Metanephros (tissue), 1 donor: ENCODE data around the gene EXOC3L4. TPM values are rescaled to one million over a fixed set of nuclear protein-coding genes. Genes with fewer than 3 reads are reported as not detected.

ENCODE experiments used
- total RNA-seq: library from RNA; depleted of rRNA; stranded (reverse); fragments of >200 nt; gene quantifications from one replicate; pipeline ENCODE4 v1.2.3, GENCODE V29; 2014

EXOC3L4 gene
- 6.6 TPM for total RNA-seq

DNA sequence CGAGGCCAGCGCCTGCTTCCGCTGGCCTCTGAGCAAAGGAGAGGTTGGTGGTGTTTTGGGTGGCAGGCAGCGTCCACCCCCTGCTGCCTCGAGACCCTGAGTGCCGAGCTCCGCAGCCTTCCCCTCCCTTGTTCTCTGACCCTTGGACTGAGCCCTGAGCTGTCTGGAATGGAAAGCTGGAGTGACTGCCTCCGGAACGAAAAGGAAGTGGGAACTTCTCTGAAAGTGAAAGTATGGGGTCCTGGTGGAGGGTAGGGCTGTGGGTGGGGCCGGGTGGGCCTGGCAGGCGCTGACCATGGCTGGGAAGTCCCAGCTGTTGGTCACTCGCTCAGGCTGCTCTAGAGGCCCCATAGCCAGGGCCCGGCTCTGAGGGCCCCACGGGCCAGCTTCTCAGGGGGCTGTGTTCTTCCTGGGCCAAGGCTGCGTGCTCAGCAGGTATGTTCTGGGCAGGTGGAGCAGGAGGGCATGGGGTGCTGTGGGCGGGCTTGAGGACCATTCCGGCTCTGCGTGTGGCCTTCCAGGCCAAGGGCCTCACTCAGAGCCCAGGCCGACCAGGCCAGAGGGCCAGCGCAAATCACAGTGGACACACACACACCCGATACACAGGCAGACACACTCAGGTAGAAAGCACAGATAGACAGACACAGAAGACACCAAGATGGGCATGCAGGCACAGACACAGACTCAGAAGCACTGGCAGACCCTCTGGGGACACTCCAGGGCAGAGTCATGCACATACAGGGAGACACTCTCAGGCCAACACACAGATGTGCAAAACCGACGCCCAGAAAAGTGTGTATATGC, at the start of gene EXOC3L4:
EXOC3L4 (plus strand) TSS at position 320 of the 804 bp plus-strand sequence. CDS start 5,495 bp downstream, outside the sequence.

DNA sequence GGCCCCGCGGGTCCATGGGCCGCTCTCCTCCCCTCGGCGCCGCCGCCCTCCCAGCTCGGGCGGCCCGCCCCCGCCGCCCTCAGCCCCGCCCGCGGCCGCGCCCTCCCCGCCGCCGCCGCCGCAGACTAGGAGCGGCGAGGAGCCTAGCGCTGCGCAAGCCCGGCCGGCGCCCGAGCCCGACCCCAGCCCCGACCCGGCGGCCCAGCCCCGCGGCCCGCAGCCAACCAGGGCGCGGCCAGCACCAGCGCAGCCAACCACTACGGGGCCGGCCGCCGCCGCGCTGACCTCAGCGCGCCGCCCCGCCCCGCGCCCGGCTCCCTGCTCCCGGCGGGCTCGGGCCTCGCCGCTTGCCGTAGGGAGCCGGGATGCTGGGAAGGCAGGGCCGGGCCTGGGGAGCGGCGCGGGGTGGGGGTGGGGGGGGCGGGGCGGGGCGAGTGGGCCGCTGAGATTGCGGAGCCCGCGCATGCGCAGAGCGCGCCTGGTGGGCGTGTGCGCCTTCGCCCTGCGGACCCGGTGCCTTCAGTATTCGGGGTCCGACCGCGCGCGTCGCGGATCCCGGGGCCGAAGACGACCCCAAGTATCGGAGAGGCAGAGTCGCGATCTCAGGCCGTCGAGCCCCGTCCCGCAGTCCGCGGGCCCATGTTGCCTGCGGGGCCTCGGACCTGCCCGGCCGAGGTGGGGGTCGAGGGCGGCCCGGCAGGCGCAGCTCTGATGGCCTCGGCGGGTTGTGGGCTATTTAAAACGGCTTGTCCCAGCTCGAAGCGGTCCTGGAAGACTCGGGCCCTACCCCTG, 37.0 kb upstream of the EXOC3L4 start, which contains the start of gene CDC42BPB:
CDC42BPB (minus strand) TSS at position 178 of the 792 bp plus-strand sequence. CDS start 376 bp downstream, outside the sequence.

DNA sequence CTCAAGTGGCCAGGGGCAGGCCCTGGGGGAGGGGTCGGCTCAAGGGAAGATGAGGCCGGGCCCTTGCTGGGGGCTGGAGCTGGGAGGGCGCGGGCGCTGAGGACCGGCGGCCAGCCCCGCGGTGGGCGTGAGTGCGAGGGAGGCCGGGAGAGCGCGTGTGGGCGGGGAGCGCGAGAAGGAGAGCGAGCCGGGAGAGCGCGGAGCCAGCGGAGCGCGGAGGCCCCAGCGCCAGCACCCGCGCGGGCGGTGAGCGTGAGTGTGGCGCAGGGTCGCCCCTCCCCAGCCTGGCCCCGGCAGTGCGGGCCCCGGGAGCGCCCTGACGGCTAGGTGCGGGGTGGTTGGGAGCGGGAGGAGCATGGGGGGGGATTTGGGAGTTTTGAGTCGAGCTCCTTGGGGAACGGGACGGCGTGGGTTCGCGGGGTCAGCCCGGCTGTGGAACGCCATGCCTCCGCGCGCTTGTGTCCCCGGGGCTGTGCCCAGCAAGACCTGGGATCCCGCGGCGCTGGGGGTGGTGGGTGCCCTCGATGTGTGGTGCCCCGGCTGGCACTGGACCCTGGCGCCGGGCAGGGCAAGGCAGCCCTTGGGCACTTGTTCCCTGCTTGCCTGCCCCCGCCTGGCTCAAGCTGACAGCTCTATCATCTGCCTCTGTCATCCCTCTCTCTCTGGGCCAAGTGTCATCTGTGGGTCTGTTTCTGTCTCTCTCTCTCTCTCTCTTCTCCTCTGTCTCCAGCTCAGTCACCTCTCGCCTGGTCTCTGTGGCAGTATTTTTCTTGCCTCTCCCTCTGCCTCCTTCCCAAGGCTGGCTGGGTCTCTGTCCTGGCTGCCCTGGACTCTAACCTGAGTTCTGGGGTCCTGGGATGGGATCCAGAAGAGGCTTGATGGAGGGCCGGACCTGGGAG, 10.3 kb upstream of the EXOC3L4 start, which contains the start of gene LBHD2:
LBHD2 (plus strand) TSS at position 190 of the 899 bp plus-strand sequence. CDS start 1,803 bp downstream, outside the sequence.

DNA sequence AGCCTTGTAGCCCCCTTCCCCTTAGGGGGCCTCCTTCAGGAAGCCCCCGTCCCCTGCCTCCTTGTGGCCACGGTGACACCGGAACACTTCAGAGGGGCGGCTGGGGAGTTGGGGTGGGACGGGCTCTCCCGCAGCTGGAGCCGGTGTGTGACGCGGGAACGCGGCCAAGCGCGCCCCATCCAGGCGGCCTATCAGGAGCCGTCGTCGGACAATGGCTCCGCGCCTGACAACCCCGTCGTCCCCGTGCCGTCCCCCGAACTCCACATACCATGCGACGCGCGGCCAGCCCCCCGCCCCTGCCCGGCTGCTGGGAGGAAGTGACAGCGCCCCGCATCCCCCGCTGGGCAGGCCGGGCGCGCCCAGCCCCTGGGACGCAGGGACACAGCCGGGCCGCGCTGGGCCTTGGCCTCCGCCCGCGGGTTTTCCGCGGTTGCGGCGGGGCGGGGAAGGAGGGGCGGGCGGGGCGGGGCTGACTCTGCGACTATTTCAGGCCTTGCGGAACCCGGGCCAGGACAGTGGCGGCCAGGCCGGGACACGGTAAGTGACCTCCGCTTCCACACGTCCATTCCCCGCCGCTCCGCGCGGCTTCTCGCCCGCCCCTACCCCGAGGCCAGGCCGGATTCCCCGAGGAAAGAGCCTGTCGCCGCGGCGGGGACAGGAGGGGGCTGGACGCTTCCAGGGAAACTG, 28.6 kb downstream of the EXOC3L4 start, which contains the start of gene TNFAIP2:
TNFAIP2 (plus strand) TSS at position 515 of the 687 bp plus-strand sequence. CDS start 2,997 bp downstream, outside the sequence.

Other genes starting within 250 kb of the EXOC3L4 start
- 33.7 TPM for gene AMN, start 172.1 kb upstream of the EXOC3L4 start, total RNA-seq
- gene CDC42BPB, start 37.2 kb upstream of the EXOC3L4 start, total RNA-seq: 130 TPM
- gene LBHD2, start 10.5 kb upstream of the EXOC3L4 start, total RNA-seq: not detected
- 49.8 TPM for gene TNFAIP2, start 28.7 kb downstream of the EXOC3L4 start, total RNA-seq
- gene EIF5, start 239.5 kb downstream of the EXOC3L4 start, total RNA-seq: 133 TPM